SHP77 (cell line): ENCODE results near the gene AKAP12.
"Not testable (repeated sequence)": the region's sequence is repeated elsewhere in the genome, so short reads cannot be mapped to it uniquely, and the experiment has no call there.

Experiments used
- DNase-seq, 2 experiments: peaks; one replicate each; lab custom pipeline; 2025; lab: John Stamatoyannopoulos, UW

The AKAP12 gene

GRCh38 chr6:151342750-151343149 is 103.0 kb downstream of the AKAP12 start:
- DNase-seq, result not testable (repeated sequence)

DNA sequence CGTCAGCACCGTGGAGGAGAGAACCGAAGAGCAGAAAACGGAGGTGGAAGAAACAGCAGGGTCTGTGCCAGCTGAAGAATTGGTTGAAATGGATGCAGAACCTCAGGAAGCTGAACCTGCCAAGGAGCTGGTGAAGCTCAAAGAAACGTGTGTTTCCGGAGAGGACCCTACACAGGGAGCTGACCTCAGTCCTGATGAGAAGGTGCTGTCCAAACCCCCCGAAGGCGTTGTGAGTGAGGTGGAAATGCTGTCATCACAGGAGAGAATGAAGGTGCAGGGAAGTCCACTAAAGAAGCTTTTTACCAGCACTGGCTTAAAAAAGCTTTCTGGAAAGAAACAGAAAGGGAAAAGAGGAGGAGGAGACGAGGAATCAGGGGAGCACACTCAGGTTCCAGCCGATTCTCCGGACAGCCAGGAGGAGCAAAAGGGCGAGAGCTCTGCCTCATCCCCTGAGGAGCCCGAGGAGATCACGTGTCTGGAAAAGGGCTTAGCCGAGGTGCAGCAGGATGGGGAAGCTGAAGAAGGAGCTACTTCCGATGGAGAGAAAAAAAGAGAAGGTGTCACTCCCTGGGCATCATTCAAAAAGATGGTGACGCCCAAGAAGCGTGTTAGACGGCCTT is 110.0 kb downstream of the AKAP12 start:
- DNase-seq, result no peak

DNA sequence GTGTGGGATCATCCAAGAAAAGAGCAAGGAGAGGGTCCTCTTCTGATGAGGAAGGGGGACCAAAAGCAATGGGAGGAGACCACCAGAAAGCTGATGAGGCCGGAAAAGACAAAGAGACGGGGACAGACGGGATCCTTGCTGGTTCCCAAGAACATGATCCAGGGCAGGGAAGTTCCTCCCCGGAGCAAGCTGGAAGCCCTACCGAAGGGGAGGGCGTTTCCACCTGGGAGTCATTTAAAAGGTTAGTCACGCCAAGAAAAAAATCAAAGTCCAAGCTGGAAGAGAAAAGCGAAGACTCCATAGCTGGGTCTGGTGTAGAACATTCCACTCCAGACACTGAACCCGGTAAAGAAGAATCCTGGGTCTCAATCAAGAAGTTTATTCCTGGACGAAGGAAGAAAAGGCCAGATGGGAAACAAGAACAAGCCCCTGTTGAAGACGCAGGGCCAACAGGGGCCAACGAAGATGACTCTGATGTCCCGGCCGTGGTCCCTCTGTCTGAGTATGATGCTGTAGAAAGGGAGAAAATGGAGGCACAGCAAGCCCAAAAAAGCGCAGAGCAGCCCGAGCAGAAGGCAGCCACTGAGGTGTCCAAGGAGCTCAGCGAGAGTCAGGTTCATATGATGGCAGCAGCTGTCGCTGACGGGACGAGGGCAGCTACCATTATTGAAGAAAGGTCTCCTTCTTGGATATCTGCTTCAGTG is 110.8 kb downstream of the AKAP12 start:
- DNase-seq, result no peak

GRCh38 chr6:151351146-151351700 is 111.5 kb downstream of the AKAP12 start:
- DNase-seq, result no peak

GRCh38 chr6:151351731-151352130 is 112.0 kb downstream of the AKAP12 start:
- DNase-seq, result no peak

DNA sequence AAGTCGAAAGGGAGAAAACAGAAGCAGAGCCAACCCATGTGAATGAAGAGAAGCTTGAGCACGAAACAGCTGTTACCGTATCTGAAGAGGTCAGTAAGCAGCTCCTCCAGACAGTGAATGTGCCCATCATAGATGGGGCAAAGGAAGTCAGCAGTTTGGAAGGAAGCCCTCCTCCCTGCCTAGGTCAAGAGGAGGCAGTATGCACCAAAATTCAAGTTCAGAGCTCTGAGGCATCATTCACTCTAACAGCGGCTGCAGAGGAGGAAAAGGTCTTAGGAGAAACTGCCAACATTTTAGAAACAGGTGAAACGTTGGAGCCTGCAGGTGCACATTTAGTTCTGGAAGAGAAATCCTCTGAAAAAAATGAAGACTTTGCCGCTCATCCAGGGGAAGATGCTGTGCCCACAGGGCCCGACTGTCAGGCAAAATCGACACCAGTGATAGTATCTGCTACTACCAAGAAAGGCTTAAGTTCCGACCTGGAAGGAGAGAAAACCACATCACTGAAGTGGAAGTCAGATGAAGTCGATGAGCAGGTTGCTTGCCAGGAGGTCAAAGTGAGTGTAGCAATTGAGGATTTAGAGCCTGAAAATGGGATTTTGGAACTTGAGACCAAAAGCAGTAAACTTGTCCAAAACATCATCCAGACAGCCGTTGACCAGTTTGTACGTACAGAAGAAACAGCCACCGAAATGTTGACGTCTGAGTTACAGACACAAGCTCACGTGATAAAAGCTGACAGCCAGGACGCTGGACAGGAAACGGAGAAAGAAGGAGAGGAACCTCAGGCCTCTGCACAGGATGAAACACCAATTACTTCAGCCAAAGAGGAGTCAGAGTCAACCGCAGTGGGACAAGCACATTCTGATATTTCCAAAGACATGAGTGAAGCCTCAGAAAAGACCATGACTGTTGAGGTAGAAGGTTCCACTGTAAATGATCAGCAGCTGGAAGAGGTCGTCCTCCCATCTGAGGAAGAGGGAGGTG is 112.9 kb downstream of the AKAP12 start:
- DNase-seq, result no peak

DNA sequence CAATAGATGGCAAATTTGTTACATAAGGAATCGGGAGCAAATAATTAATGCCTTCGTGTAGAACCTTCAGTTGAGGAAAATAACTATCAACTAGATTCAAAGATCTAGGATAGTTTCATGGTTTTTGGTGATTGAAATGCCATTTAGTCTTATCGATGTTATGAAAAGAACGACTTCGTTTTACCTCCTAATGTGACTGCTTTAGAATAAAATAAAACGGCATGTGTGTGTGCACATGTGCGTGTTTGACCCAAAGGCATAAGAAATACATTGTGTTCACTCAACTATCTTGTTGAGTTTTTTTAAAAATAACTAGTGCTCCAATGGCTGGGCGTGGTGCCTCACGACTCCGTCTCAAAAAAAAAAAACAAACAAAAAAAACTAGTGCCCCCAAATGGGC is 114.0 kb downstream of the AKAP12 start:
- DNase-seq, result no peak

DNA sequence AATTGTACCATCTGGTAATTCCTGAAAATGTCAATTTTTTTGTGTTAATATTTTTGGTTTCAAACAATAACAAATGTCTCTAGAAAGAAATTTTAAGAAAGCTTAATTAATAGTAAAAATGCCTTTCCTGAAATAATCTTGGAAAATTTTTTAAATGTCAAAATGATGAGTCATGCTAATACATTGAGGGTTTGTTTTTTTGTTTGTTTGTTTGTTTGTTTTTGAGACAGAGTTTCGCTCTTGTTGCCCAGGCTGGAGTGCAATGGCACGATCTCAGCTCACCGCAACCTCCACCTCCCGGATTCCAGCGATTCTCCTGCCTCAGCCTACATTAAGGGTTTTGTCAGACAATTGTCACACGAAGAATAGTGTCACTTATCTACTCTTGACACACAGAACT is 117.2 kb downstream of the AKAP12 start:
- DNase-seq, result not testable (repeated sequence)

GRCh38 chr6:151357758-151358436 is 118.1 kb downstream of the AKAP12 start:
- DNase-seq, result no peak

- DNase-seq, result no peak
Measured at GRCh38 chr6:151358475-151358874, 118.7 kb downstream of the AKAP12 start.

DNA sequence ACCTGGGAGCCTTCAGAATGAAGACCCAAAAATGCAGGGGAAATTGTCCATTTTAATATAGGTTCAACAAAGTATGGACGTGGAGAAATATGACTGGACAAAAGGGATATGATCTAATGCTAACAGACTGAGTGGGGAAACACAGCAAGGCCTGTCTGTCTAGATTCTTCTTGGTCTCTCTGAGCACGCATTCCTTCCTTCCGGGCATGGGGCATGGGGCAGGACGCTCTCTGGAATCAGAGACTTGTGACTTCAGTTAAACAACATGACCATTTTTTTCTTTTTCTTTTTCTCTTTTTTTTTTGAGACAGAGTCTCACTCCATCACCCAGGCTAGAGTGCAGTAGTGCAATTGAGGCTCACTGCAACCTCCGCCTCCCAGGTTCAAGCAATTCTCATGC is 119.7 kb downstream of the AKAP12 start:
- DNase-seq, result no peak

DNA sequence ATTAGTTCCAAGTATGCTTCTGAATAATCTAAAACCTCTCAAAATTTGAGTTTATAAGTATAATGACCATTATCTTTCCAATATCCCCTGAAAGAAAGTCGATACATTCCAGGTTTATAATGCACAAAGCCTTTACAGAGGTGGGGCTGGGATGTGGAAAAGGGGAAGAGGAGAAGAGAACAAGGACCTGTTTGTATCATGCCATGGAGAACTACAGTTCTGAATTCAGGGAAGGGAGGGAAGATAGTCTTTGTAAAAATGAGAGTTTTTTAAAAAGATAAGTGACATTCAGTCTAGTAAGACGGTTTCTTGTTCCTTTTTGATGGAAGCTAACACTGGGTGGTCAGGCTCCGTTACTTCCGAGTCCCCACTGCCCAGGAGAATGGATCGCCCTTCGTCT is 125.5 kb downstream of the AKAP12 start:
- no peak for DNase-seq

- no peak for DNase-seq
Measured at GRCh38 chr6:151370509-151371078, 130.8 kb downstream of the AKAP12 start.

DNA sequence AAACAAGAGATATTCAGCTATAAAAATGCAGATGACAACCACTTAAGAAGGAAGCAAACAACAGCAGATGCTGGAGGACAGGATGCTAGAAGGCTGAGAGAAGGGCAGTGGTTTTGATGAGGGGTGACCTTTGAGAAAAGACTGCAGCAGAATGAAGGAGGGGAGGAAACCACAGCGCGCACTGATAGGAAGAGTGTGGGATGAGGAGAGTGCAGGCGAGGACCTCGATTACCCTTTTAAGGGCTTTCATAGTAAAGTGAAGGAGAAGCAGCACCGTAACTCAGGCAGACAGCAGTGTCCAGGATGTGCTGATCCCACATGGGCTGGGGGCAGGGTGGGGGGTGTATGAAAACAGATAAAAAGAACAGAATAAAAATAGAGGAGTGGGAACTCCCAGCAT is 132.4 kb downstream of the AKAP12 start:
- no peak for DNase-seq

DNA sequence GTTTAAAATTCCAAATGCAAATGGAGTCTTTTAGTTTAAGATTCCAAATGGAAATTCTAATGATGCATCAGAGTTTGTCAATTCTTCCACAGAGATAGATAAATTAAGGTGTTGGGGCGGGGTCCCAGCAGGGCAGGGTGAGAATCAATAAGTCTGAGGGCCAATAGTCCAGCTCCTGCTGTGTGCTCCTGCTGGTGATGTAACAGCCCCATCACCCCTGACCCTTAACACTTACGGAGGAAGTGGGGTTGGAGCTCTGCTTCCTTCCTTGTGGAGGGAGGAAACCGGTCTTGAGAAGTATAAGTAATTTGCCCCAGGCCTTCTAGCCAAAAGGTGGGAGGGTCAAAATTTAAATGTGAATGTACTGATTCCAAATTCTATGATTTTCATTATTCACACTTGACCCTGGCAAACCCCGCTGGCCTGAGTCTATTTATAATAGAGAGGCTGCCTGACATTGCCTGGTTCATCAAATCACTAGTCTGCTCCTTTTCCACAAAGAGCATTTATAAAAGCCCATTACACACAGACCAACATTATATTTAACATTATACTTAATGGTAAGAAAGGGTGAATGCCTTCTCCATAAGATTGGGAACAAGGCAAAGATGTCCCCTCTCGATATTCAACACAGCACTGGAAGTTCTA is 134.4 kb downstream of the AKAP12 start:
- no peak for DNase-seq

DNA sequence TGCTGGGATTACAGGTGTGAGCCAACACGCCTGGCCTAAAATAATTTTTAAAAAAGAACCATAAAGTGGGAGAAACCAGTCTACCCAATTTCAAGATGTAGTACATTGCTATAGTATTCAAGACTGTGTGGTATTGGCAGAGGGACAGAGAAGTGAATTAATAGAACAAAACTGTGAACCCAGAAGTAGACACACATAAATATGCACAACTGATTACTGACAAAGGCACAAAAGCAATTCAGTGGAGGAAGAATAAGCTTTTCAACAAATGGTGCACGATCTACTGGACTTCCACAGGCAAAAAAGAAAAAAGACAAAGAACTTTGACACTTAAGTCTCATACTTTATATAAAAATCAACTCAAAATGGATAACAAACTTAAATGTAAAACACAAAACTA is 136.1 kb downstream of the AKAP12 start:
- DNase-seq, result no peak

DNA sequence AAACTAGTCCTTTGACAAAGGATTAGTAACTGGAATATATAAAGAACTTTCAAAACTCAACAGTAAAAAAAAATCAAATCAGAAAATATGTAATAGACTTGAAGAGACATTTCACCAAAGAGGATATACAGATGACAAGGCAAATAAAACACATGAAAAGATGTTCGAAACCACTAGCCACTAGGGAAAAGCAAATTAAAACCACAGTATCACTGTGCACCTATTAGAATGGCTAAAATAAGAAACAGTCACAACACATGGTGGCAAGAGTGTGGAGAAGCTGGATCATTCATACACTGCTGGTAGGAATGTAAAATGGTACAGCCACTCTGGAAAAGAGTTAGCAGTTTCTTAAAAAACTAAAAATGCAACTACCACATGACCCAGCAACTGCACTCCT is 136.7 kb downstream of the AKAP12 start:
- no peak for DNase-seq

DNA sequence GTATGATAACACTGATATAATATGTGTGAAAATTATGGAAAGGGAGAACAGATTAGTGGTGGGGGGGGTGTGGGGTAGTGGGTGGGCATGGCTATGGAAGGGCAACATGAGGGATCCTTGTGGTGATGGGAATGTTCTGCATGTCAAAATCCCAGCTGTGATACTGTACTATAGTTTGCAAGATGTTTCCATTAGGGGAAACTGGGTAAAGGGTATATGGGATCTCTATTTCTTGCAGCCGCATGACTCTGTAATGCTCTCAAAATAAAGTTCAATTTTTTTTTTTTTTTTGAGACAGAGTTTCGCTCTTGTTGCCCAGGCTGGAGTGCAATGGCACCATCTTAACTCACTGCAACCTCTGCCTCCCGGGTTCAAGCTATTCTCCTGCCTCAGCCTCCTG is 137.3 kb downstream of the AKAP12 start:
- no peak for DNase-seq

DNA sequence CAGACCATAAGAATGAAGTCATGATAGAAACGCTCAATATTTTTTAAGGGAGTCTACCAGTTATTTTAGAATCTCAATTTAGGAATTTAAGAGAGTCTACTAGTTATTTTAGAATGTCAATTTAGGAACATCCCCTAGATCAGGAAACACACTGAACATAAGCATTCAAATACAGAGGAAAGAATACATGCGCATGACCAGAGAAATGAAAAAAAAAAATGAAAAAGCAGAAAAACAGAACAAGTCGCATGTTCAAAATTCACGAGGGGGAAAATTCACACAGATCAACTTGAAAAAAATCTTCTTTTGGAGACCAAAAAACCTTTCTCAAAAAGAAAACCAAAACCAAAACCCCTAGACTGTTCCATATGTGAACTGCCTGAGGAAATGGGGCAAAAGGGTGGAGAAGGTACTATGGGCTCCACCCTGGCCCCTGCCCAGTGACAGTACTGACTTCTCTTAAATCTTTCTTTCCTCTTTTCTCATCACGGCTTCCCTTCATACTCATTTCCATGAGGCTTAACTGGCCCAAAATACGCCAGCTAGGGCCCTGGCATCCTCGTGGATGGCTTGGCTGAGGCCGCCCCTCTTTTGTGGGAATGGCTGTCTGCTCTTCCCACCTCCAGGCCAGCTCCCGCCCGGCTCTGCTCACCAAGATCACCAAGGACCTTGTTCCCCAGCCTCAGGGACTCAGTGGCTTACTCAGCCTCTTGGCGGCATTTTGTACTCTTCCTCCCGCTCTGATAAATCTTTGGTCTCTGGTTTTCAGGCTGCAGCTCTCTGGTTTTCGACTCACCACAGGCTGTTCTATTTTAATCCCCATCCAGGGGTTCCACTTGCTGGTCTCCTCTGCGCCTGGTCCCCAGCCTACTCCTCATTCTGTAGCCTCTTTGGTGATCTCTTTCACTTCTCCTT is 140.4 kb downstream of the AKAP12 start:
- no peak for DNase-seq

- no peak for DNase-seq
Measured at GRCh38 chr6:151380848-151381205, 141.1 kb downstream of the AKAP12 start.
